Calu3 (cell line): ENCODE results near the gene IDH3B. TPM values are rescaled to one million over a fixed set of nuclear protein-coding genes. Genes with fewer than 3 reads are reported as not detected.

Experiments
- BruUV-seq: library from RNA; stranded (reverse); fragments of 400-500 nt; replicated peaks from 2 replicates; lab custom pipeline; 2021; lab: Mats Ljungman, UMichigan
- CTCF ChIA-PET: fragments of 300-600 bp; sonication (Branson Sonifier 250); formaldehyde crosslinking; loops from one replicate; lab custom pipeline; 2022; ENCODE audit warnings: antibody characterized with exemption; lab: Charles Lee
- DNase-seq: peaks from one replicate; pipeline ENCODE4 v3.0.0; 2022
- H3K27ac Mint-ChIP-seq: one replicate; pipeline ENCODE4 v1.8.0; 2022; ENCODE audit warnings: mixed read lengths; ENCODE audit not compliant: unreplicated experiment
- H3K27me3 Mint-ChIP-seq: one replicate; pipeline ENCODE4 v1.8.0; 2022; ENCODE audit warnings: mixed read lengths; ENCODE audit not compliant: unreplicated experiment
- H3K36me3 Mint-ChIP-seq: one replicate; pipeline ENCODE4 v1.8.0; 2022; ENCODE audit warnings: mild to moderate bottlenecking, moderate library complexity, mixed read lengths; ENCODE audit not compliant: insufficient read depth, unreplicated experiment
- H3K4me1 Mint-ChIP-seq: one replicate; pipeline ENCODE4 v1.8.0; 2022; ENCODE audit warnings: mild to moderate bottlenecking, low read depth, mixed read lengths; ENCODE audit not compliant: unreplicated experiment
- H3K4me3 Mint-ChIP-seq: one replicate; pipeline ENCODE4 v1.8.0; 2022; ENCODE audit warnings: mild to moderate bottlenecking, low read depth, moderate library complexity, mixed read lengths; ENCODE audit not compliant: unreplicated experiment
- H3K9me3 Mint-ChIP-seq: one replicate; pipeline ENCODE4 v1.8.0; 2022; ENCODE audit warnings: low read depth, mixed read lengths; ENCODE audit not compliant: unreplicated experiment
- CTCF ChIP-seq: fragments of 200-600 bp; IDR thresholded peaks from one replicate; pipeline ENCODE4 v1.8.0; 2022; ENCODE audit warnings: antibody characterized with exemption; ENCODE audit not compliant: unreplicated experiment
- intact Hi-C: fragments of 100-400 bp; cut with micrococcal nuclease; formaldehyde crosslinking; loops from one replicate; pipeline ENCODE4 v1.10.0; 2022; ENCODE audit not compliant: unreplicated experiment
- total RNA-seq: library from RNA; stranded (reverse); gene quantifications from 2 replicates; pipeline ENCODE4 v1.2.3, GENCODE V29; 2022

IDH3B gene
- total RNA-seq, 1 experiment from 2014 or later: 73.6 TPM

- intact Hi-C loops: no loop called here
- Mint-ChIP-seq H3K4me1 (peaks cover 10% of the 10 kb centered on the region), H3K27me3 (peaks cover 48% of the 10 kb centered on the region)
Measured at GRCh38 chr20:2618815-2619214, 45.2 kb downstream of the IDH3B start.

DNA sequence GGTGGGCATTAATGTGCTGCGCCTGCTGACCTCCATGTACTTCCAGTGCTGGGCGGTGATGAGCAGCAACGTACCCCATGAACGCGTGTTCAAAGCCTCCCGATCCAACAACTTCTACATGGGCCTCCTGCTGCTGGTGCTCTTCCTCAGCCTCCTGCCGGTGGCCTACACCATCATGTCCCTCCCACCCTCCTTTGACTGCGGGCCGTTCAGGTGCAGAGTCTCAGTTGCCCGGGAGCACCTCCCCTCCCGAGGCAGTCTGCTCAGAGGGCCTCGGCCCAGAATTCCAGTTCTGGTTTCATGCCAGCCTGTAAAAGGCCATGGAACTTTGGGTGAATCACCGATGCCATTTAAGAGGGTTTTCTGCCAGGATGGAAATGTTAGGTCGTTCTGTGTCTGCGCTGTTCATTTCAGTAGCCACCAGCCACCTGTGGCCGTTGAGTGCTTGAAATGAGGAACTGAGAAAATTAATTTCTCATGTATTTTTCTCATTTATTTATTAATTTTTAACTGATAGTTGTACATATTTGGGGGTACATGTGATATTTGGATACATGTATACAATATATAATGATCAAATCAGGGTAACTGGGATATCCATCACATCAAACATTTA is 46.8 kb downstream of the IDH3B start:
- no TSS peak for BruUV-seq
- no peak overlapping the region for H3K27ac Mint-ChIP-seq
- TF ChIP-seq CTCF: no peak
- no peaks in the 10 kb centered on the region for H3K36me3 Mint-ChIP-seq
- CTCF ChIA-PET: no interaction called here
- H3K4me1 Mint-ChIP-seq: peaks cover 10% of the 10 kb centered on the region
- H3K9me3 Mint-ChIP-seq: peaks cover 8% of the 10 kb centered on the region
- intact Hi-C loops: no loop called here
- no peak for DNase-seq
- no peak overlapping the region for H3K4me3 Mint-ChIP-seq
- H3K27me3 Mint-ChIP-seq: peaks cover 57% of the 10 kb centered on the region

More at GRCh38 chr20:2618815-2619214, 45.2 kb downstream of the IDH3B start:
- BruUV-seq: no TSS peak
- Mint-ChIP-seq H3K36me3 (no peaks in the 10 kb centered on the region), H3K4me3 (no peak overlapping the region), H3K27ac (no peak overlapping the region), H3K9me3 (peaks cover 8% of the 10 kb centered on the region)
- no peak for TF ChIP-seq CTCF
- CTCF ChIA-PET: no interaction called here
- DNase-seq: no peak

GRCh38 chr20:2616634-2617033 is 47.4 kb downstream of the IDH3B start:
- Mint-ChIP-seq H3K27me3 (peaks cover 62% of the 10 kb centered on the region), H3K4me3 (no peak overlapping the region), H3K4me1 (peaks cover 10% of the 10 kb centered on the region), H3K36me3 (no peaks in the 10 kb centered on the region), H3K9me3 (peaks cover 8% of the 10 kb centered on the region), H3K27ac (no peak overlapping the region)
- intact Hi-C loops: no loop called here
- CTCF ChIA-PET: no interaction called here
- BruUV-seq: no TSS peak
- no peak for TF ChIP-seq CTCF
- no peak for DNase-seq

DNA sequence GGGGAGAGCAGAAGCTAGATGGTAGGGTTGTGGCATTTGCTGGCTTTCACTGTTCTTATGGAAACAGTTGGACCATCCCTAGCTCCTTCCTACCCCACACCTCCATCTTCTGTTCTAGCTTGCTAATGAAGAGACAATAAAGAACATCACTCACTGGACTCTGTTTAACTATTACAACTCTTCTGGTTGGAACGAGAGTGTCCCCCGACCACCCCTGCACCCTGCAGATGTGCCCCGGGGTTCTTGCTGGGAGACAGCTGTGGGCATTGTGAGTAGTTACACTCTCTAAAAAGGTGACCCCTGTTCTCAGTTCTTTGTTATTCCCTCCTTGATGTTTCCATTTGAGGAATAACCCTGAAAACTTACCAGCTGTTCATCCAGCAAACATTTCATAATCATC is 51.9 kb downstream of the IDH3B start:
- Mint-ChIP-seq H3K27me3 (peaks cover 72% of the 10 kb centered on the region), H3K27ac (no peak overlapping the region), H3K9me3 (peaks cover 11% of the 10 kb centered on the region), H3K4me1 (no peaks in the 10 kb centered on the region), H3K36me3 (no peaks in the 10 kb centered on the region), H3K4me3 (no peak overlapping the region)
- intact Hi-C loops: no loop called here
- CTCF ChIA-PET: no interaction called here
- TF ChIP-seq CTCF: no peak
- no TSS peak for BruUV-seq
- DNase-seq: no peak
